HG03432 (cell line): ENCODE results near the gene FZR1.
"Not testable (repeated sequence)": the region's sequence is repeated elsewhere in the genome, so short reads cannot be mapped to it uniquely, and the experiment has no call there.

Experiments
- ATAC-seq: cut with Tn5 transposase; IDR thresholded peaks from one replicate; pipeline ENCODE4 v1.9.1; 2021; ENCODE audit warnings: mild to moderate bottlenecking, moderate library complexity; ENCODE audit not compliant: unreplicated experiment

Gene FZR1

DNA sequence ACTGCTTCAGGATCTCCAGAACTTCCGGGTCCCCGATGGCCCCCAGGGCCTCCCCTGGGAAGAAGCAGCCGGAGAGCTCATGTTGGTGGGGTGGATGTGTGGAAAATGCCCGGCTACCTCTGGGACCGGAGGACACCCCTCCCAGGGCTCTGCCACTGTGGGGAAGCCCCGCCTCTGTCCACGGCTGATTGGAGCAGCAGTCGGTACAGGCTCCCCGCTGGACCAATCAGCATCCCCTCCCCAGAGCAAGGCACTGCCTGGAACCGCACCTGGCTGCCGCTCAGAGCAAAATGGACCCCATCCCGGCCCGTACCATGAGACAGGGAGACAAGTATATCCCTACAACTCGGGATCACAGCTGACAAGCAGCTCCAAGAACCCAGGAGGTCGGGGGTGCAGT is 12.1 kb upstream of the FZR1 start:
- no peak for ATAC-seq

DNA sequence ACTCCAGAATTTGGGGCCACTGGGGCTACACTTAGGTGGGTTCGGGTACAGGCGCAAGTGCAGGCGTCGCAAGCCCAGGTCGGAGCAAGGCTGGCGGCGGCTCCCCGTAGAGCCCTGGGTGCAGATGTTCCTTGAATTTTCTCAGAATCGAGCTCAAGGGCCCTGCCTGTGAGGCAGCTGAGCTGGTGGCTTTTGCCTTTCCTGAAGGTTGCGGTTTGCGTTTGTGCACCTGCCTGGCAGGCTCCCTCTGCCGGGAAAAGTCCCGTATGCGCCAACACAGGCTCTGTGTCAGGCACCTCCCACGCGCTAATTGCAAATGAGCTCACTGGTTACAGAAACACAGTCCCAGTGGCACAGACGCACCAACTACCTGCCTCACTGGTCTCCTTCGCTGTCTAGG is 11.6 kb upstream of the FZR1 start:
- no peak for ATAC-seq

DNA sequence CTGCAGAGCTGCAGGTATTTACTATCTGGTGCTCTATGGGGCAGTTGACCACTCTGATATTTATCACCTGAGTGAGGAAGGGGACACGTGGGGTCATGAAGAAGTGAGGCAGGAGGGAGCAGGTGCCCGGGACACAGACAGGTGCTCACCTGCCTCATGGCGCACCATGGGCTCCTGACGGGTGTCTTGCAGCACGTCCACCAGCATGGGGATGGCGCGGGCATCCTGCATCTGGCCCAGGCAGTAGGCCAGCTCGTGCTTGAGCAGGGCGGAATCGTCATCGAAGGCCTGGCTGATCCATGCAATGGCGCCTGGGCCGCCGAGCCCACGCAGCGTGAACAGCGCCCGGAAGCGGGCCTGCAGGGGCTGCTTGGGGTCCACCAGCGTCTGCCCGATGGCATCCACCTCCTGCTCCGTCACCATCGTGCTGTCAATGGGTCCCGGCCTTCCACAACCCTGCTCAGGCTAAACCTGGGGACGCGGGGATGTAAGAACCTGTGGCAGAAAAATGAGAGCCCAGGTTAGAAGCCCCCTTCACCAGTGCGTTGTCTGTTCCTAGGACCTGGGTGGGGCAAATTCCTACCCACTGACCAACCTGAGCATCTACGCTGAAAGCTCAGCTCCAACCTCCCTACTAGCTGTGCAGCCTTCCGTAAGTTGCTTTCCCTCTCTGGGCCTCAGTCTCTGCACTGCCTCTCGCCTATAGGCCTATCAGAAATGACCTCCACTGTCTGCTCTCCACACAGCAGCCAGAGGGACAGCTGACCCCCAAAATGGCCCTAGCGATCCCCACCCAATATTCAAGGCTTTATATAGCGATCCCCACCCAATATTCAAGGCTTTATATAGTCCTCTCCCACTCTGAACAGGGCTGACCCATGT is 9.5 kb upstream of the FZR1 start:
- ATAC-seq = no peak

DNA sequence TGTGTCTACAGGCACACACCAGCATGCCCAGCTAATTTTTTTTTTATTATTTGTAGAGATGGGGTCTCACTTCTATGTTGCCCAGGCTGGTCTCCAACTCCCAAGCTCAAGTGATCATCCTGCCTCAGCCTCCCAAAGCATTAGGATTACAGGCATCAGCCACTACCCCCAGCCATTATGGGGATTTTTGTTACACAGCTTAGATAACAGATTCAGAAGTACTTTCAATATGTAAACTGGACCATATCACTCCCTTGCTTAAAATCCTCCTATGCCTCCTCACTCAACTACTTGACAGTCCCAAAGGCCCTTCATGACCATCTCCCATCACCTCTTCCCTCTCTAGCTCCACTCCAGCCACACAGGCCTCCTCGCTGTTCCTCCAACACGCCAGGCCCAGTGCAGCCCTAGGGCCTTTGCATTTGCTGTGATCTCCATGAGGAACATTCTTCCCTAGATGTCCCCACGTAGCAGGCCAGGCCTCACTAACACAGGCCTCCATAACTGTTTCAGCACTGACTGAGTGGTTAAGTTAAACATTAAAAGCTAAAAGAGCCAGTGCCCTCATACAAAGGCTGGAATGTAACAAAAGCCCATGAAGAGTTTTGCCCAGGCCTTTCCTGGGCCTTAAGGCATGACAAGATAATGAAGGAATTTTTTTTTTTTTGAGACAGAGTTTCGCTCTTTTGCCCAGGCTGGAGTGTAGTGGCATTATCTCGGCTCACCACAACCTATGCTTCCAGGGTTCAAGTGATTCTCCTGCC is 8.2 kb upstream of the FZR1 start:
- no peak for ATAC-seq

DNA sequence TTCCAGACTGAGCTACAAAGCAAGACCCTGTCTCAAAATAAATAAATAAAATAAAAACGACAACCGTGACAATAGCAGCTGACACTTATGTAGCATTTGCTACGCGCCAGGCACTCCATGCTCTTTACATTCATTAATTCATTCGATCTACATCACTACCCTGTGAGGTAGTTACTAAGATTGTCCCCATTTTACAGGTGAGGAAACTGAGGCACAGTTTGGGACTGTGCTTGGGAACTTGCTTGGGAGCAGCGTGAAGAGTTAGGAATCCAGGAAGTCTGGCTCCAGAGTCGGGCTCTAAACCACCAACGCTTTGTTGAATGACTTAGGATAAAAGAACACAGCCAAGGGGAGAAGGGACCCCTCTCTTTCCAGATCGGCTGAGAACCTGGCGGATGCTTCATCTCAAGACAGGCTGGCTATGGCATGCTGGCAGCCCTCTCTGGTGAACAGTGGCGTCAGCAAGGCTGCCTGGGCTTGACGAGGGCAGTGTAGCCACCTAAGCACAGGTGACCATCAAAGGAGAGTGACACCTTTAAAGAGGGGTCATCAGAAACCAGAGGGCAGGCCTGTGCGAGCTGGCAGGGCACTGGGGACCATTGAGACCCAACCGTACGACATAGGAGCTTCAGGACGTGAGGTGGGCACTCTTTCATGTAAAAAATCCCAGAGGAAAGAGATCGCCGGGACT is 6.2 kb upstream of the FZR1 start:
- ATAC-seq = peak; percentile 12

DNA sequence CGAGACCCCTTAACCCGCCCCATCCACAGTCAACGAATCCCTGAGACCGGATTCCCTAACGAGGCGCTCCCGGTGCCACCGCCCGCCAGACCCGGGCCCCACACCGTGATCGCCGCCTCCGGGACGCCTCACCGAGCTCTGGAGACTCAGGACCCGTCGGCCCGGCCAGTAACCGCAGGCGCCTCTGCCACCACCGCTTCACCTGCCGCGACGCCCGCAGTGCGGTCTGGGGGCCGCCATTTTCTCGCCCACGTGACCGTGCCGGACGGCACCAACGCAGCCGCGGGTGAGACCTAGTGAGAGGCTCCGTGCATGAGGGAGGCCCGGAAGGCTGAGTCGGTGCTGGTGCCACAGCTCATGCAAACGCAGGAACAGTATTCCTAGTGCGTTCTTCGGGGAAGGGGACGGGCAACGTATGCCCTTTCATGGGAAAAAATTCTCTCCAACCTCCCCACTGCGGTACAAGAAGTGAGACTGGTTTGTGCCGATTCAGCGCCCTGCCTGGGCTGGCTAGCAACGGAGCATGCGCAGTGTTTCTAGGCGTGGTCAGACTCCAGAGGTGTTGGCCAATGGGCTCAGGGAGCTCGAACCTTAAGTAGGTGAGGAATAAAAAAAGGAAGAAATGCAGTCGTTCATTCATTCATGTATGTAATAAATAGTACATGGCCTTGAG is 5.5 kb upstream of the FZR1 start, which contains the start of gene DOHH:
DOHH (minus strand) TSS at position 246 of the 673 bp plus-strand sequence. CDS start 3,860 bp downstream, outside the sequence.
- ATAC-seq = peak; percentile 81

DNA sequence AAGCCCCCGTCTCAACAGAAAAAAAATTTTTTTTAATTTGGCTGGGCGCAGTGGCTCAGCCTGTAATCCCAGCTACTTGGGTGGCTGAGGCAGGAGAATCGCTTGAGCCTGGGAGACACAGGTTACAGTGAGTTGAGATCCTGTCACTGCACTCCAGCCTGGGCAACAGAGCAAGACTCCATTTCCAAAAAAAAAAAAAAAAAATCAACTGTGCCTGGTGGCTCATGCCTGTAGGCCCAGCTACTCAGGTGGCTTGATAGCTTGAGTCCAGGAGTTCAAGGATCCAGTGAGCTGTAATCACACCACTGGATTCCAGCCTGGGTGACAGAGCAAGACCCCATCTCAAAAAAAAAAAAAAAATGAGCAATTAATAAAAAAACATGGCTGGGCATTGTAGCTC is 4.3 kb upstream of the FZR1 start:
- ATAC-seq = no peak

DNA sequence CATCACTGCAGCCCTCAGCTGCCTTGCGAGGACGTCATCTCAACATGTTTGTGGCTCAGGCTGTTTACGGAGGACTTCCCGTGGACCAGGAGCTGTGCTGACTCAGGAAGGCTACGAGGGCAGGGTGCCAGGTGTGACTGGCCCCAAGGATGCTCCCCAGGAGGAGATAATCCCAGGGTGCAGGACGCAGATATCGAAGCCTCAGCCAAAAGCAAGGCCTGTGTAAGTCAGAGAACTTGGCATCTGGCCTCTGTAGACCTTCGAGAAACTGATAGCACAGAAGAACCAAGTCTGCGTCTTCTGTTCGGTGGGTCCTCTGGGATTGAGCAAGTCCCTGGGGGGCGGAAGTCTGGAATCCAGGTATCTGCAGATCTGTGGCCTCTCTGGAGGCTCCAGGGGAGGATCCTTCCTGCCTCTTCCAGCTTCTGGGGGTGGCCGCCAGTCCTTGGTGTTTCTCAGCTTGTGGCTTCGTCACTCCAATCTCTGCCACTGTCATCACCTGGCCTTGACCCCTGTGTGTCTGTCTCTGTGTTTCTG is 3.0 kb upstream of the FZR1 start:
- no peak for ATAC-seq

DNA sequence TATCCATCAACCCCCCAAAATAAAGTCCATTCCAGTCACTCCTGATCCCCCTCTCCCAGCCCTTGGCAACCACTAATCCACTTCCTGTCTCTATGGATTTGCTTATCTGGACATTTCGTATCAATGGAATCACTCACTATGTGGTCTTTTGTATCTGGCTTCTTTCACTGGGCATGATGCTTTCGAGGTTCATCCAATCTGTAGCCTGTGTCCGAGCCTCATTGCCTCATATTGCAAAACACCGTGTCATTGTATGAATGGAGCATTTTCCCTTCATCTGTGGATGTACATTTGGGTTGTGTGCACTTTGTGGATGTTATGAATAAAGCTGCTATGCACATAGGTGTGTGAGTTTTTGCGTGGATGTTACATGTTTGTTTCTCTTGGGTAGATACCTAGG is 1.4 kb upstream of the FZR1 start:
- no peak for ATAC-seq

DNA sequence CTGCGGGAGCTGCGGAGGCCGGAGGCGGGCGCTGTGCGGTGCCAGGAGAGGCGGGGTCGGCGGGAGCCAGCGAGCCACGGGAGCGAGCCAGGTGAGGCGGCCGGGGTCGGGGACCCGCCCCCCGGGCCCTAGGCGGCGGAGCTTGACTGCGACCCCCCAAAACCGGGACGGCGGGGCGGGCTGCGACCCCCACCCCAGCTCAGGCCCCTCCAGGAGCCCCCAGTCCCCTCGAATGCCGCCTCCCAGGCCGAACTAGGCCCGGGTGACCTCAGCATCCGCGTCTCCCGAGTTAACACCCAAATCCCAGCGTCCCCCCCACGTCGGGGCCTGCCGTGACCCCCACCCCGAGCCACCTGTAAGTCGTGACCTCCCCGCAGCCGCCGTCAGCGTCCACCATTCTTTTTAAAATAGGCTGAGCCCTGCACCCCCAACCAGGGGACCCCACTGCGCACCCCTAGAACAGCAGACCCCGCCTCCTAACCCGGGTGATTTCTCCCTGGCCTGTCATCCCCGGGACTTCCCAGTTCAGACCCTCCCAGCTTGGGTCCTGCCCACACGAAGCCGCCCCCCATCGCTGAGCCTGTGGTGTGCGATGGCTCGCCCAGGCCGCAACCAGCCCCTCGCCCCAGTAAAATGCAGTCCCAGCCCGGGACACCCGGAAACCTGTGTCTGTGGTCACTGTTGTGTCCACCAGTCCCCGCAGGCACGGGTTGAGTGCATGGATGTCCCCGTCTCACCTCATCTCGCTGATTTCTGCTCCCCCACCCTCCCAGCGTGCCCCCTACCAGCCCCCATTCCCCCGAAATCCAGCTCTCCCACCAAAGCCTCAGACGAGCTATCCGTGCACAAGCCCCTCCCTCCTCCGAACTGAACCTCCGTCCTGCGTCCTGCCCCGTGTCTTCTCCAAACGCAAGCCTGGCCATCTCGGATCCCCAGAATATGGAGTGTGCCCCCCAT is 551 bp downstream of the FZR1 start:
- ATAC-seq = peak; percentile 9

DNA sequence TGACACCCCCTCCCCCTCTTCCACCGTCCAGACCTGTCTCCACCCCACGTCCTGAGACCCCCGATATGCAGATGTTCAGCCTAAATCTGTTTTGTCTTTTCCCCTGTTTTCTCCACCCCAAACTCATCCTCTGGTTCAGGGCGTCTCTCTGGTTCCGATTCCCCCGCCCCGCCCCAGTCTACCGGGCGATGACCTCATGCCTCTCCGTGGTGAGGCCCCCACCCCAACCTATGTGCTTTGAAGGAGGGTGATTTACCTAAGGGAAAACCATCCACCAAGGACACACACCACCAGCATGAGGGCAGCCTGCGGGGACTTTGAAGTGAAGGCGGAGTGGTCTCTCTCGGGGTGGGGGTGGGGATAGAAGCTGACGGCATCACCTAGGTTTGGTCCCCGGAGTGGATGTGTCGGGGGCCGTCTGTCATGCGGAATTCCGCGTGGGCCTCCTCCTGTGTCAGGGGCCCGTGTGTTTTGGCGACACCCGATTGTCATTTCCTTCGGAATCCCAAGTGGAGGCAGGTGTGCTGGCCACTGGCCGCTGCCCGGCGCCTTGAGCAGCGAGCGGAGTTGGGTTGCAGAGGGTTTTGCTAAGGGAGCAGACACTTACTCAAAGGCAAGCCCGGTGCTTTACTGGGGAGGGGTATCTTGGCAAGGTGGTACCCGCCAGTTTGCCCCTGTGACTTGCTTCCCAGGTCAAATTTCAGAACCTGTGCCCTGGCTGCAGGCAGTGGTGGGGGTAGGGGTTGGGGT is 1.4 kb downstream of the FZR1 start:
- ATAC-seq = no peak

DNA sequence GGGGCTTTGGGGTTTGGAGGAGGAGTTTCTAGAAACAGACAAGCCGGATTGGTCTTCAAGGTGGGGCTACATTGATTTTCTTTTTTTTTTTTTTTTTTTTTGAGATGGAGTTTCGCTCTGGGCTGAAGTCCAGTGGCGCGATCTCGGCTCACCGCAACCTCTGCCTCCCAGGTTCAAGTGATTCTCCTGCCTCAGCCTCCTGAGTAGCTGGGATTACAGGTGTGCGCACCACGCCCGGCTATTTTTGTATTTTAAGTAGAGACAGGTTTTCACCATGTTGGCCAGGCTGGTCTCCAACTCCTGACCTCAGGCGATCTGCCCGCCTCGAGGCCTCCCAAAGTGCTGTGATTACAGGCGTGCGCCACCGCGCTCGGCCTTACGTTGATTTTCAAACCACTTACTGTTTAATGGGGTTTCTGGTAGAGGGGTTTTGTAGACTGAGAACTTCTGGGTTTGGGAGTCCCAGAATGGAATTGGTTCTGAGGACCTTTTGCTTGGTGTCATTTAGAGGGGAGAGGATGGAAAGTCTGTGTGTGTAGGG is 2.1 kb downstream of the FZR1 start:
- not testable (repeated sequence) for ATAC-seq

DNA sequence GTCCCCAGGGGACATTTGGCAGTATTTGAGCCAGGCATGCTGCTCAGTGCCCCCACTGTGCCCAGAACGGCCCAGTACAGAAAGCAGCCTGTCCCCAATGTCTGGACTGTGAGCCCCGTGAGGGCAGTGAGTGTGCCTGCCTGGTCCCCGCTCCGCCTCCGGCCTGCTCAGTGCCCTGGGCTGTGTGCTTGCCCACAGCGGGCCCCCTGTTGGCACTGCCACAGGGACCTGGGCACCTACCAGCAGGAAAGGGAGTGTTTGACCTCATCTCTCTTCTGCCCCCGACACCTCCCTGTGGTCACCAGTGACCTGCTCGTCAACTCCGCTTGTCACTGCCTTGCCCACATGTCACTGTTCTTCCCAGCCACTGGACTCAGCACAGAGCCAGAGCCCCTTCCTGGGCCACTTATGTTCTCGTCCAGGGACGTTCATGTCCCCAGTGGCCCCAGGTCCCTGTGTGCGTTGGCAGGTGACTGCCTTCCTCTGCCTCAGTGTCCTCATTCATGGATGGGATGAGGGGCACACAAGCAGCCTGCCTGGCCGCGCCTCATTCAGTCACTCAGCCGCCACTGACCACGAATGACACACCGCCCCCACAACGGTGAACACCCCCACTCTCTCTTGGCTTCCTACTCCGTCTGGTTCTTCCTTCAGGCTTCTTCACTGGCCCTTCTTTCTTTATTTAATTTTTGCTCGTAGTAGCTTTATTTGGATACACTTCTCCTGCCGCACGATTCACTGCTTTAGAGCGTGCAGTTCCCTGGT is 2.8 kb downstream of the FZR1 start:
- ATAC-seq = no peak

DNA sequence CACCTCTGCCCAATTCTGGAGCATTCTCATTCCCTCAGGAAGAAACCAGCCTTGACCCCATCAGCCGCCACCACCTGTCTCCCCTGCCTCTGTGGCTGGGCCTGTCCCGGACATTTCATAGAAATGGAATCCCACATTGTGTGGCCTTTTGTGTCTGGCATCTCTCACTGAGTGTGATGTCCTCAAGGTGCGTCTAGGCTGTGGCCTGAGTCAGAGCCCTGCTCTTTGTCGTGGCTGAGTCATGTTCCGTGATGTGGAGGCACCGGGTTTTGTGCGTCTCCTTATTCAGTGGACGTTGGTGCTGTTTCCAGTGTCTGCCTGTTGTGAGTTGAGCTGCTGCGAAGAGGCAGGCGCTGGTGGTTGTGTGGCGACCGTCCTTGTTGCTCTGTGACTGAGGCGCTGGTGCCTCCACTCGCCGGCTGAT is 3.5 kb downstream of the FZR1 start:
- no peak for ATAC-seq

DNA sequence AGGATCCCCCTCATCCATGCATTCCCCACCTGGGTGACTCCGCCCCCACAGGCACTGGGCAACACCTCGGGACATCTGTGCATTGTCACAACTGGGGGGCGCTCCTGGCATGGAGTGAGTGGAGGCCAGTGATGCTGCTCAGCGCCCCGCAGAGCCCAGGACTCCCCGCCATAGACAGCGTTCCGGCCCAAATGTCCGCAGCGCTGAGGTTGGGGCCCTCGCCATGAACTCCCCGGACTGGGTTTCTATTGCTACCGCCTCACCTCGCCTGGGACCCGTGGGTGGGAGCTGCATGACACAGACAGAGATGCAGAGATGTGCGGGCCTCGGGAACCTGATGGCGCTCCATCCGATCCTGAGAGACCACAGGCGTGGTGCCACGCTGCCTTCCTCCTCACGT is 4.6 kb downstream of the FZR1 start:
- ATAC-seq = no peak

DNA sequence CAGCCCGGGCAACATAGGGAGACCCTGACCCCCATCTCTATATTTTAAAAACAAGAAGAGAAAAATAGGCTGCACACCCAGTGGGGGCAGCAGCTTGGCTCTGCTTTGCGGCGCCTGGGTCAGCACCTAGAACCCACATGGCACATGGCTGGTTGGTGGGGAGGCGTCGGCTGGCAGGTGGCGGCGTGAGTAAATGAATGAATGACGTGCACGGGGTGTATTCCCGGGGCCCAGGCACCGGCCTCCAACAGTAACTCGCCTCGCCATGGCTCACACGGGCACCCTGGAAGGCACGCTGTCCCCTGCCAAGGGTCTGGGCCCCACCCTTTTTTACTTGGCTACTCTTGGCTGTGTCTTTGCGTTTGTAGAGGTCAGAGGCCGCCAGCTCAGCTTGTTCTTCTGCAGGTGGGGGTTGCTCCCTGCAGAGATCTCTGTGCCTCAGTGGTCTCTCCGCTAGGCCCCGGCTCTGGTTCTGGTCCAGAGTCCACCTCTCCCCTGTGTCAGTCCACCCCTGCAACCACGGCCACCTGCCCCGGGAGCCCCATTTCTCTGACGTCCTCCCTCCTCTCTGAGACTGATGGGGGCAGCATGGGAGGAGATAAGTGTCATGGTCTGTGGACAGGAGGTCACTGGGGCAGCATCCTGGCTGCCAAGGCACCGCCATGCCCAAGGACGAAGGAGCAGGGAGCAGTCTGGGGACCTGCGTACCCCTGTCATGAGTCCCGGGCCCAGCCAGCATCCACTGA is 5.6 kb downstream of the FZR1 start:
- ATAC-seq = no peak
